HG03060 (cell line): ENCODE results near the gene OR2AP1.
A peak's percentile ranks its signal among the peaks of the same experiment; 100 is the strongest.
"Not testable (repeated sequence)": the region's sequence is repeated elsewhere in the genome, so short reads cannot be mapped to it uniquely, and the experiment has no call there.

Experiments used
- ATAC-seq: cut with Tn5 transposase; IDR thresholded peaks from one replicate; pipeline ENCODE4 v1.9.1; 2021; ENCODE audit warnings: low read depth, moderate number of reproducible peaks; ENCODE audit not compliant: unreplicated experiment

OR2AP1 gene

DNA sequence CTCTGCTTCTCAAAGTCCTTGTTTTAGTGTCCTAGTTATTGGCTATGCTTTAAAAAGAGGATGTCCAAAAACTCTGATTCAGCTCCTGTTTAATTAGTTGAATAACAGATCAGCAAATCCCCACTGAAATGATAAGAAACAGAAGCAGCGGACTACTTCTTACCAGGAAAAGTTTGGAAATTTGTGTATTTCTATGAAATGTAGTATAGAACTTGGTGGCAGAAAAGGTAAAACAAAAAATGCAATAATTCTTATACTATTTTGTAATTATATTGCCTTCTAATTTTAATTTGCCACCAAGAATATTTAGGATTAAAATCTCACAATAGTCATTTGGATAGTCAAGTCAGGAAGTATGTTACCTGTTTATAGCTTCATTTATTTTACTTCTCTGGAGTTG lies at the start of gene OR2AP1:
Gene OR2AP1 (plus strand): TSS at position 301 of the 400 bp plus-strand sequence. CDS start 1,947 bp downstream, outside the sequence.
- ATAC-seq: no peak

DNA sequence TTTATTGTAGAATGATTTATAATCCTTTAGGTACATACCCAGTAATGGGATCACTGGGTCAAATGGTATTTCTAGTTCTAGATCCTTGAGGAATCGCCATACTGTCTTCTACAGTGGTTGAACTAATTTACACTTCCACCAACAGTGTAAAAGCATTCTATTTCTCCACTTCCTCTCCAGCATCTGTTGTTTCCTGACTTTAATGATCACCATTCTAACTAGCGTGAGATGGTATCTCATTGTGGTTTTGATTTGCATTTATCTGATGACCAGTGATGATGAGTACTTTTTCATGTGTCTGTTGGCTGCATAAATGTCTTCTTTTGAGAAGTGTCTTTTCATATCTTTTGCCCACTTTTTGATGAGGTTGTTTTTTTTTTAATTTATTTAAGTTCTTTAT lies 24.0 kb upstream of the OR2AP1 start:
- not testable (repeated sequence) for ATAC-seq

DNA sequence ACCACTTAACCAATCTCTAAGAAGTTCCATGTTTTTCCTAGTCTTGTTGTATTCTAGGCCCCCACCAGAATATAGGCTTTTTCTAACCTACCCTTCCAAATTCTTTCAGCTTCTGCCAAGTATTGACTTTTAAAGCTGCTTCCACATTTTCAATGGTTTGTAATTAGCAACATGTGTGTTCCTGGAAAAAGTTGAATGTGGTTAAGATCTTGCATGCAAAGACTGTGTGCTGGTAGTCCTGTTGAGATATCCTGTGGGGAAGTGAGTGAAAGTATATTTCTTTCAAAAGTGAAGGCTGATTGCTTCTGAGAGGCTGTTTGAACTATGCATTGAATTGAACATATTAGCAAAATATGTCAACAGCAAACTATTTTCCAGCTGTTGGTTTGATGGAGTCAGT lies 23.5 kb upstream of the OR2AP1 start:
- ATAC-seq: no peak

DNA sequence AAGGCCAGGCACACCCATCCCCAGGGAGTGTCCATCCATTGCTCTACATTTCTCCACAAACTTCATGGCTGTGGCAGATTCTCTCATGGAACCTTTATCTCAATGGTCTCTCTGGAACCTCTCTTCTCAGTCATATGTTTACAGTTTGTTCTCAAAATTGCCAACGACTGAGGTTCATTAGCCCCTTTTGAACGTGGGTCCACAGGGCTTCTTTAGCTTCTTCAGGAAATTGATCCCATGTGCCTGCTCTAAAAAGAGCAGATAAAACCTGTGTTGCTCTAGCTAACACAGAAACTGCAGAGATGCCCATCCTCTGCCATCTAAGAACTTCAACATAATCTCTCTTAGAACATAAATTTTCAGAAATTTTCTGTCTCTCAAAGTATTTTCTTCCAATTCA lies 23.0 kb upstream of the OR2AP1 start, which contains the start of gene OR6C4:
Gene OR6C4 (plus strand): TSS at position 301 of the 400 bp plus-strand sequence. CDS start 1,625 bp downstream, outside the sequence.
- ATAC-seq: no peak

DNA sequence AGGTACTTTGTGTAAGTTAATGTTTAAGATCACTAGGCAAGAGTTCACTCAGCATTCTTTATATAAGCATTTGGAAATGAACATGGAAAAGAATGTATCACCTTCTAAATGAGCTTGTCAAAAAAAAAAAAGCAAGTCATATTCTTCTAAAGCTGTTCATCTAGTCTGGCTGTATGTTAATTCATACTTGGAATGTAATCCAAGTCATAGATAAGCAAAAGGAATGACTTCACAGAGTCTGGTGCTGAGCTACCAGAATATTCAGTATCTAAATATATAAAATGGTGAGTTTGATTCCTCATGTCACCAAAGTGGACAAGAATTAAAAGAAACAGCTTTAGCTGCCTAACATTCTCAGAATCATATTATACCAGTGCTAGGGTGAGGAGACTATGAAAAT lies 18.0 kb upstream of the OR2AP1 start:
- ATAC-seq: no peak

DNA sequence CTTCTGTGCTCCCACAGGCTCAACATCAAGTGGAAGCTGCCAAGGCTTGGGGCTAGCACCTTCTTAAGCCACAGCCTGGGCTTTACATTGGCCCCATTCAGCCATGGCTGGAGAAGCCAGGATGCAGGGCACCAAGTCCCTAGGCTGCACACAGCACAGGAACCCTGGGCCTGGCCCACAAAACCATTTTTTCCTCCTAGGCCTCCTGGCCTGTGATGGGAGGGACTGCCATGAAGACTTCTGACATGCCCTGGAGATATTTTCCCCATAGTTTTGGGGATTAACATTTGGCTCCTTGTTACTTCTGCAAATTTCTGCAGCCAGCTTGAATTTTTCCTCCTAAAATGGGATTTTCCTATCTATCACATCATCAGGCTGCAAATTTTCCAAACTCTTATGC lies 2.2 kb upstream of the OR2AP1 start:
- not testable (repeated sequence) for ATAC-seq

DNA sequence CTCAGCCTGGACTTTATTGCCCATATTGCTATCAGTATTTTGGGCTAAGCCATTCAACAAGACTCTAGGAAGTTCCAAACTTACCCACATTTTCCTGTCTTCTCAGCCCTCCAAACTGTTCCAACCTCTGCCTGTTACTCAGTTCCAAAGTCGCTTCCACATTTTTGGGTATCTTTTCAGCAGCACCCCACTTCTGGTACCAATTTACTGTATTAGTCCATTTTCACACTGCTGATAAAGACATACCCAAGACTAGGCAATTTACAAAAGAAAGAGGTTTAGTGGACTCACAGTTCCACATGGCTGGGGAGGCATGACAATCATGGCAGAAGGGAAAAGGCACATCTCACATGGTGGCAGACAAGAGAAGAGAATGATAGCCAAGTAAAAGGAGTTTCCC lies 1.6 kb upstream of the OR2AP1 start:
- not testable (repeated sequence) for ATAC-seq

DNA sequence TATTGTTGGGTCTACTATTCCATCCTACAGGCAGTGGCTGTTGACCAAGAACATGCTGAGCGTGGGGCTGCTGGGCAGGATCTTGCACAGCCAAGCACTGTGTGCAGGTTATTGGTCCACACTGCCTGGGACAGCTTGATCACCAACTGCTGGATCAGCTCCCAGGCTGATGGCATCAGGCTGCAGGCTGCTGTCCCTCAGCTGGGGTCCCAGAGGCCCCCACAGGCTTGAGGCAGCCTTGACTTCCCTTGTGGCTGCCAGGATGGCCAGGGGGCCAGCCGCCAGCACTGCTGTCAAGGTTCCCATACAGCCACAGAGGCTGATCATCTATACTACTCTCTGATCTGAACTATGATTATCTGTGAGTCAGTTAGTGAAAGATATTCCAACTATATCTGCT lies 9.8 kb downstream of the OR2AP1 start:
- ATAC-seq: no peak

DNA sequence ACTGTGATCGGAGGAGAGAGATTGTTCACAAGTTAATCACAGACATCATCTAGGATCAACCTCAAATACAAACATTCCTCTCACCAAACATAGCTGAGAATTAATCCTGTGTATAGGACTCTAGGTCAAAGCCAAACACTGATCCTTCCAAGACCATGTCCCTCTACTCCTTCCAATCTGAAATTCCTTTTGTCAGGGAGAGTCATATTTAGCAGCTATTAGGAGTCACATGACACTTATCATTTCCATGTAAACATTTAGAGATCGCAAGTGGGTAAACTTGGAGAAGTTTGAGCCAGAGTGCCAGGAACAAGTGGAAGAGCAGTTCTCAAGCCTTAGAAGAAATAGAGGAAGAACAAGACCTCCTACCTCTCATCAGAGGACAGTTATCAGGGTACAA lies 13.5 kb downstream of the OR2AP1 start:
- ATAC-seq: no peak

DNA sequence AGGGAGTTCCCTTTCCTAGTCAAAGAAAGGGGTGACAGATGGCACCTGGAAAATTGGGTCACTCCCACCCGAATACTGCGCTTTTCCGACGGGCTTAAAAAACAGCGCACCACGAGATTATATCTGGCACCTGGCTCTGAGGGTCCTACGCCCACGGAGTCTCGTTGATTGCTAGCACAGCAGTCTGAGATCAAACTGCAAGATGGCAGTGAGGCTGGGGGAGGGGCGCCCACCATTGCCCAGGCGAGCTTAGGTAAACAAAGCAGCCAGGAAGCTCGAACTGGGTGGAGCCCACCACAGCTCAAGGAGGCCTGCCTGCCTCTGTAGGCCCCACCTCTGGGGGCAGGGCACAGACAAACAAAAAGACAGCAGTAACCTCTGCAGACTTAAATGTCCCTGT lies 17.9 kb downstream of the OR2AP1 start:
- not testable (repeated sequence) for ATAC-seq

DNA sequence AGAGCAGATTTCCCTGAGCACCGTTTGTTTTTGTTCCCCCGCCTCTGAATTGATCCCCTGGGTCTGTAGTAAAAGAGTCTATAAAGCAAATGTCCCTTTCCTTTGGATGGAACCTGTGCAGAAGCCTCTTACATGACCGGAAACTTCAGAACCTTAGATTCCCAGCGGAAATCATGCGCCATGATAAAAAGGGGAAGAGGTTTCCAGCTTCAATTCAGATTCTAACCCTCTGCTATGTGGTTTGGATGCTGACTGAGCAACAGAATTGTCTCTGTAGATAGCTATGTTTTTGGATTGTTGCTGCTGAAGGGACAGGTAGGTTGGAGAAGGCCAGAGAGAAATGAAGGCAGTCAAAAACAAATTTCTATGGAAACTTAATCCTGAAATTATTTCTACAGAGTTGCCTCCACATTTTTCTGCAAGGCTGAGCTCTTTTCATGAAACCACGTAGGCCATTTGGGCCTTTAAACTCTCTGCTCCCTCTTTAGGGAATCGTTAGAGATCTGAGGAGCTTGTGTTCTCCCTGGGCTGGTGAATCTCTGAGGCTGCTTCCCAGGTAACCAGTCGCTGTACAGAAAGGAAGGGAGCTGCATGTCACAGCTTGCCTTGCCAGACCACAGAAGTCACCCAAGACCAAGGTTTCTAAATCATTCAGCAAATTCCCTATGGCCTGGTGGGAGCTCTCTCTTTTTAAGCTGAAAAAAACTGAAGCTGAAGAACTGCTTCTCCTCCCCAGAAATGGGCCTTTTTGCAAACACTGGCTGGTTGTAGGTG lies 35.7 kb downstream of the OR2AP1 start:
- ATAC-seq: no peak

DNA sequence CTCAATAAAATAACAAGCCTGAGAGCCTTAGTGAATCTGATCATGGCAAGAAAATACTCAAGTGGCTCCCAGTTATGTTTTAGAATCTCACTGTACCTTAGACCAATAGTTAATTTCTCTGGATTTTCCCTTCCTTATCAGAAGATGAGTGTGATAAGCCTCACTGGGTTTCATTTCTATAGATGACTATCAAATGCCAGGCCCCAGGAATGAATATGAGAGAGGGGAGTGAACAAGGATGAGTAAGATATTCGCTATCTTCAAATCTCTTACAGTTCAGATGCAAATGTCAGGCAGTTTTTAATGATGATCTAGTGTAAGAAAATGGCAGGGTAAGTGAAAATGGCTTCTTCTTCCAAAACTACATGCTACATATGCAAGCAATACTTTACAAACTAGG lies 38.3 kb downstream of the OR2AP1 start:
- no peak for ATAC-seq

DNA sequence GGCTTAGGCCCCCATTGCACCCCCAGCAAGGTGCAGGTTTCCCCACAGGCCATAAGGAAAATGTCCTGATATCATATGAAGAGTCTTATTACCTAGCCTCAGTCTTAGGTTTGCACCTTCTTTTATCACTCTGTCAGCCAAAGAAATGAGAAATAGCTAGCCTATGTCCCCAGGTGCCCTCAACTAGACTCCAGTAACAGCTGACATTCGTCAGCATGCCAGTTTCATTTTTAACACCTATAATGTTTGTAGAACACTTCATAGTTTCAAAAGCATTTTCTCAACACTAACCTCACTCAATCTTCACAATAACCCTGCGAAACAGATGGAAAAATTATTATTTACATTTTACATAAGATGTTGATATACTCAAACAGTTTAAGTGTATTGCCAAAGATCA lies 40.4 kb downstream of the OR2AP1 start:
- ATAC-seq: no peak

DNA sequence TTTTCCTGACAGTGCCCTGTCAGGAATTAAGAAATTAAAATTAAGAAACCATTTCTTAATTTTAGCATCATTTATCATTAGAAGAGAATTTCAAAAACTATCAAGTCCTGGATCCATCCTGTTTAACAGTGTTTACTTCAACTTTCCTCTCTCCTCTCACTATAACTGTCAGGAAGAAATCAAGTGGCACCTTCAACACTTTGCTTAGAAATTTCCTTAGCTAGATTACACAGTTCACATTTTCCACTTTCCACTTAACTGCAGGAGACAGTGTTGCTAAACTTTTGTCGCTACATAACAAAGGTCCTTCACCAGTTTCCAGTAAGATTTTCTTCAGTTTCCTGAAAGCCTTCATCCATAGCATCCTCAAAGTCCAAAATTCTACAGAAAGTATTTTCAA lies 42.5 kb downstream of the OR2AP1 start:
- no peak for ATAC-seq

DNA sequence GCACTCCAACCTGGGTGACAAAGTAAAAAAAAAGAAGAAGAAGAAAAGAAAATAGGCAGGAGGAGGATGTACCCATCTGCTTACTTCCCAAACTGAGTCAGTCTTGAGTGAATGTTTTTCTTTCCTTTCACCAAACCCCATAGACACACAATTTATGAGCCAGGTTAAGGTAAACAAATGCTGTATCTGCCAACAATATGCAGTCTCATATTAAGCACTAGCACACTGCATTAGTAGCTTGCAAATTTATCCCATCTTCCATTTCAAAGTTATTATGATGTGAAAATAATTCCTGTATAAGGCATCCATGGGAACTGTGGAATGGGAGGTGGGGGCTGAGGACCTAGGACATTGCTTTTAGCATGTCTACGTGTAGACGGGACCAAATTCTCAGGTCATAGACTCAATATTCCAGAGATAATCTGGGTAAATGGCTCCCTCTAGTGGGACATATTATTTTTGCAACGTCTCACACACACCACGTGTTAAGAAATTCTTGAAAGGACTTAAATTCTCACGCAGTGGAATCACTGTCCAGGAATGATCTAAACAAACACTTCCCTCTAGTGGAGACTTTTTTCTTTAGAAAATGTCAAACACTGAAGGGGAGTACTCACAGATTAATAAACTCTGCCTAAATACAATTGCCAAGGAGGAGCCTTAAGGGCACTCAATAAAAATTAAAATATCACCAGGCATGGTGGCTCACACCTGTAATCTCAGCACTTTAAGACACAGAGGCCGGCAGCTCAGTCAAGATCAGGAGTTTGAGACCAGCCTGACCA lies 47.3 kb downstream of the OR2AP1 start:
- ATAC-seq: peak; percentile 84

DNA sequence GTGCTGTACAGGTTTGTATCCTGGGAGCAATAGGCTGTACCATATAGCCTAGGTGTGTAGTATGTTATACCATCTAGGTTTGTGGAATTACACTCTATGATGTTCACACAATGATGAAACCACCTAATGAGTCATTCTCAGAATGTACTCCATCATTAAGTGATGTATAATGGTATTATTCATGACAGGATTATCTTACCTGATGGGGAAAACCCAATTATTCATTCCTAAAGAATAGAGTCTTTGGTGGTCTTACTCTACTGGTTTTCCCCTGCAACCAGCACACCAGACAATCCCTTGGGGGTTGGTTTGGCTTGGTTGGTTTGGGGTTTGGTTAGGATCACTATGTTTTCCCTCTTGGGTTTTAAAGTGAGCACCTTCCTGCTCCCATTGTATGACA lies 51.8 kb downstream of the OR2AP1 start:
- ATAC-seq: no peak
